ENCODE results near the gene GLIPR2. TPM values are rescaled to one million over a fixed set of nuclear protein-coding genes. Genes with fewer than 3 reads are reported as not detected.

Gene GLIPR2
- total and polyA plus RNA-seq, 2 donors (not counting 3 experiments of a cell fraction or from before 2014, with no cell fraction given): 22.0 to 42.4 TPM

- FAIRE-seq (no peak), DNase-seq (ENCODE audit: low read depth, low spot score) (no peak)
- dilution Hi-C loops (cut with MboI; ENCODE audit: extremely low pct_ligation_motif_present, low sequenced_read_pairs): no loop called here
- Histone ChIP-seq H3K9me1 (replicated peaks; ENCODE audit: control insufficient read depth, extremely low read depth, insufficient read depth, low read length) (no peaks in the 10 kb centered on the region), H3K4me2 (ENCODE audit: insufficient read depth, low read length) (no peak overlapping the region), H3K27me3 (ENCODE audit: control insufficient read depth in 2 of 2, insufficient read depth in 2 of 2, low read length in 2 of 2) (no peaks in the 10 kb centered on the region), H3K4me1 (ENCODE audit: control insufficient read depth, extremely low read depth, insufficient read depth, low read length) (no peaks in the 10 kb centered on the region), H3K9ac (replicated peaks; ENCODE audit: extremely low read depth, insufficient read depth, low read length) (no peak overlapping the region), H3K4me3 (replicated peaks in 1 of 3; ENCODE audit: insufficient read depth in 1 of 3, low read depth in 1 of 3, low read length in 3 of 3) (no peak overlapping the region), H4K20me1 (replicated peaks; ENCODE audit: control insufficient read depth, extremely low read depth, insufficient read depth, low read length) (no peaks in the 10 kb centered on the region), H3K9me3 (replicated peaks; ENCODE audit: control insufficient read depth, insufficient read depth, low read length) (no peaks in the 10 kb centered on the region), H2AFZ (ENCODE audit: low read depth, low read length) (no peak overlapping the region), H3K27ac (ENCODE audit: insufficient read depth, low read depth, low read length) (no peak overlapping the region), H3K36me3 (ENCODE audit: control insufficient read depth in 2 of 2, extremely low read depth in 1 of 2, insufficient read depth in 2 of 2, low read length in 2 of 2) (no peaks in the 10 kb centered on the region), H3K79me2 (ENCODE audit: control insufficient read depth, insufficient read depth, low read length) (no peaks in the 10 kb centered on the region)
- TF ChIP-seq GATA2 (IDR thresholded peaks at IDR 0.05; ENCODE audit: insufficient read depth, insufficient read length, low read depth, low read length) (no peak), FOS (IDR thresholded peaks at IDR 0.05; ENCODE audit: borderline replicate concordance, insufficient read depth, low read length) (no peak), MAX (IDR thresholded peaks at IDR 0.05; ENCODE audit: insufficient read depth, insufficient read length) (no peak), POLR2AphosphoS5 (IDR thresholded peaks at IDR 0.05; ENCODE audit: insufficient read depth, low read depth, low read length) (no peak), MYC (IDR thresholded peaks at IDR 0.05; ENCODE audit: low read depth, low read length) (no peak), JUN (IDR thresholded peaks at IDR 0.05; ENCODE audit: borderline replicate concordance, insufficient read depth, insufficient read length, low read depth) (no peak), POLR2A (IDR thresholded peaks at IDR 0.05; ENCODE audit: low read depth, low read length) (no peak), CTCF (IDR thresholded peaks at IDR 0.05; ENCODE audit: extremely low read depth in 1 of 2, insufficient read depth in 1 of 2, low read depth in 1 of 2, low read length in 2 of 2) (no peak), EZH2 (IDR thresholded peaks at IDR 0.05; ENCODE audit: borderline replicate concordance, low read depth, low read length, severe bottlenecking) (no peak)
- intact Hi-C loops (cut with micrococcal nuclease): no loop called here
- CTCF ChIA-PET: interaction anchor here (1.1 to 3.3 kb wide), 3 partner anchors 9 to 16 kb away, joined by 3 to 14 read pairs (median 3); partner anchors contain the start of gene GLIPR2
- POLR2A ChIA-PET: no interaction called here
- TSS peak; percentile 19 for BruUV-seq (replicated peaks)
Observed at GRCh38 chr9:36123515-36123914, 13.0 kb upstream of the GLIPR2 start.
